Urinary bladder (tissue), 4 donors: ENCODE measurements around the gene C20orf96. TPM values are rescaled to one million over a fixed set of nuclear protein-coding genes. Genes with fewer than 3 reads are reported as not detected.

ENCODE experiments used
- DNase-seq: peaks from one replicate; pipeline ENCODE4 v3.0.0-alpha.2; 2015; ENCODE audit errors: extremely low spot score
- H3K27ac ChIP-seq: one replicate; pipeline ENCODE4 v1.5.1; 2013; ENCODE audit warnings: low read depth, mild to moderate bottlenecking, moderate library complexity
- H3K36me3 ChIP-seq: one replicate; pipeline ENCODE4 v1.6.1; 2013; ENCODE audit warnings: mild to moderate bottlenecking, moderate library complexity; ENCODE audit not compliant: insufficient read depth
- H3K4me1 ChIP-seq: one replicate; pipeline ENCODE4 v1.6.1; 2013; ENCODE audit warnings: mild to moderate bottlenecking, moderate library complexity; ENCODE audit not compliant: insufficient read depth
- H3K4me3 ChIP-seq: one replicate; pipeline ENCODE4 v1.5.1; 2013; ENCODE audit warnings: low read depth, low read length
- WGBS: extraction: QIAGEN DNeasy Blood & Tissue Kit; methylation state at CpG from one replicate; pipeline ENCODE4 v1.1.7; 2013; 5-methylcytosine and 5-hydroxymethylcytosine counted together
- polyA plus RNA-seq: library from polyadenylated mRNA; stranded (reverse); fragments of 200-250 nt; gene quantifications from one replicate; pipeline ENCODE4 v1.2.3, GENCODE V29; 2013
- total RNA-seq: library from RNA; depleted of rRNA; stranded (reverse); fragments of >200 nt; gene quantifications from one replicate; pipeline ENCODE4 v1.2.3, GENCODE V29; 2014
- donor health status: healthy with polysubstance abuse.
- donor health status: healthy.

Gene C20orf96
- total and polyA plus RNA-seq, 2 donors, result 5.0 to 6.4 TPM

GRCh38 chr20:278607-279571, 11.7 kb downstream of the C20orf96 start:
- peaks cover 3% of the 10 kb centered on the region for H3K36me3 ChIP-seq
- H3K4me1 ChIP-seq, result no peaks in the 10 kb centered on the region
- H3K27ac ChIP-seq, result no peak overlapping the region
- no peak for DNase-seq
- no peak overlapping the region for H3K4me3 ChIP-seq
- WGBS, result 70% methylated on average over 73 of the region's 88 CpGs

GRCh38 chr20:278181-278580, 12.4 kb downstream of the C20orf96 start:
- 84% methylated on average over 5 of the region's 5 CpGs for WGBS
- no peak overlapping the region for H3K27ac ChIP-seq
- DNase-seq, result no peak
- no peaks in the 10 kb centered on the region for H3K4me1 ChIP-seq
- H3K36me3 ChIP-seq, result peaks cover 3% of the 10 kb centered on the region
- H3K4me3 ChIP-seq, result no peak overlapping the region

- DNase-seq, result no peak
- H3K36me3 ChIP-seq, result peaks cover 3% of the 10 kb centered on the region
- no peak overlapping the region for H3K27ac ChIP-seq
- 23% methylated on average over 3 of the region's 3 CpGs for WGBS
- H3K4me3 ChIP-seq, result no peak overlapping the region
- no peaks in the 10 kb centered on the region for H3K4me1 ChIP-seq
Observed at GRCh38 chr20:277496-277781, 13.1 kb downstream of the C20orf96 start.

GRCh38 chr20:276620-277495, 13.7 kb downstream of the C20orf96 start:
- Histone ChIP-seq H3K4me3 (no peak overlapping the region), H3K27ac (no peak overlapping the region), H3K4me1 (no peaks in the 10 kb centered on the region), H3K36me3 (peaks cover 3% of the 10 kb centered on the region)
- no peak for DNase-seq
- WGBS, result 91% methylated on average over 12 of the region's 12 CpGs

GRCh38 chr20:275791-276190, 14.8 kb downstream of the C20orf96 start:
- Histone ChIP-seq H3K36me3 (peaks cover 3% of the 10 kb centered on the region), H3K4me3 (no peak overlapping the region), H3K27ac (no peak overlapping the region), H3K4me1 (no peaks in the 10 kb centered on the region)
- 89% methylated on average over 7 of the region's 7 CpGs for WGBS
- DNase-seq, result no peak

GRCh38 chr20:273884-274283, 16.7 kb downstream of the C20orf96 start:
- Histone ChIP-seq H3K4me1 (no peaks in the 10 kb centered on the region), H3K4me3 (no peak overlapping the region), H3K27ac (no peak overlapping the region), H3K36me3 (peaks cover 3% of the 10 kb centered on the region)
- no peak for DNase-seq
- 72% methylated on average over 3 of the region's 3 CpGs for WGBS

- H3K4me1 ChIP-seq, result no peaks in the 10 kb centered on the region
- no peak overlapping the region for H3K4me3 ChIP-seq
- H3K36me3 ChIP-seq, result no peaks in the 10 kb centered on the region
- H3K27ac ChIP-seq, result no peak overlapping the region
- DNase-seq, result no peak
Observed at GRCh38 chr20:272718-273117, 17.8 kb downstream of the C20orf96 start.

GRCh38 chr20:271528-271927, 19.0 kb downstream of the C20orf96 start:
- H3K4me3 ChIP-seq, result no peak overlapping the region
- no peak overlapping the region for H3K27ac ChIP-seq
- H3K36me3 ChIP-seq, result no peaks in the 10 kb centered on the region
- no peaks in the 10 kb centered on the region for H3K4me1 ChIP-seq
- DNase-seq, result no peak

GRCh38 chr20:271069-271468, 19.5 kb downstream of the C20orf96 start:
- no peak for DNase-seq
- H3K36me3 ChIP-seq, result no peaks in the 10 kb centered on the region
- no peaks in the 10 kb centered on the region for H3K4me1 ChIP-seq
- H3K27ac ChIP-seq, result no peak overlapping the region
- H3K4me3 ChIP-seq, result no peak overlapping the region
- WGBS, result 89% methylated on average over 4 of the region's 4 CpGs

GRCh38 chr20:270517-270916, 20.0 kb downstream of the C20orf96 start:
- Histone ChIP-seq H3K4me3 (no peak overlapping the region), H3K36me3 (no peaks in the 10 kb centered on the region), H3K4me1 (no peaks in the 10 kb centered on the region), H3K27ac (no peak overlapping the region)
- 88% methylated on average over 5 of the region's 5 CpGs for WGBS
- DNase-seq, result no peak

GRCh38 chr20:266596-267562, 23.7 kb downstream of the C20orf96 start:
- Histone ChIP-seq H3K27ac (no peak overlapping the region), H3K4me3 (peak overlapping the region; percentile 12), H3K4me1 (no peaks in the 10 kb centered on the region), H3K36me3 (no peaks in the 10 kb centered on the region)
- WGBS, result 8% methylated on average over 43 of the region's 43 CpGs
- DNase-seq, result no peak

- H3K27ac ChIP-seq, result no peak overlapping the region
- DNase-seq, result no peak
- WGBS, result 85% methylated on average over 13 of the region's 13 CpGs
- no peaks in the 10 kb centered on the region for H3K36me3 ChIP-seq
- no peaks in the 10 kb centered on the region for H3K4me1 ChIP-seq
- no peak overlapping the region for H3K4me3 ChIP-seq
Observed at GRCh38 chr20:263701-264100, 26.8 kb downstream of the C20orf96 start.

GRCh38 chr20:259981-260380, 30.6 kb downstream of the C20orf96 start:
- no peaks in the 10 kb centered on the region for H3K4me1 ChIP-seq
- H3K27ac ChIP-seq, result no peak overlapping the region
- DNase-seq, result no peak
- H3K36me3 ChIP-seq, result no peaks in the 10 kb centered on the region
- no peak overlapping the region for H3K4me3 ChIP-seq
- whole genome bisulfite sequencing, result 58% methylated on average over 2 of the region's 2 CpGs
